Skin epidermis (tissue), 12 donors: ENCODE results near the gene C11orf24.
"Not testable (repeated sequence)": the region's sequence is repeated elsewhere in the genome, so short reads cannot be mapped to it uniquely, and the experiment has no call there.

ENCODE experiments used
- H3K27ac ChIP-seq, 21 experiments: fragments of 200-600 bp; sonication (generic) in 11 of 21; one replicate each; pipeline ENCODE4 v1.5.0; 2020; ENCODE audit warnings: mild to moderate bottlenecking in 3 of 21, inconsistent platforms in 2 of 21, moderate library complexity in 2 of 21
- H3K4me3 ChIP-seq, 7 experiments: fragments of 200-600 bp; sonication (generic) in 2 of 7; one replicate each; pipeline ENCODE4 v1.5.0; 2020; ENCODE audit warnings: inconsistent platforms in 2 of 7, mild to moderate bottlenecking in 2 of 7, moderate library complexity in 1 of 7

C11orf24 gene

DNA sequence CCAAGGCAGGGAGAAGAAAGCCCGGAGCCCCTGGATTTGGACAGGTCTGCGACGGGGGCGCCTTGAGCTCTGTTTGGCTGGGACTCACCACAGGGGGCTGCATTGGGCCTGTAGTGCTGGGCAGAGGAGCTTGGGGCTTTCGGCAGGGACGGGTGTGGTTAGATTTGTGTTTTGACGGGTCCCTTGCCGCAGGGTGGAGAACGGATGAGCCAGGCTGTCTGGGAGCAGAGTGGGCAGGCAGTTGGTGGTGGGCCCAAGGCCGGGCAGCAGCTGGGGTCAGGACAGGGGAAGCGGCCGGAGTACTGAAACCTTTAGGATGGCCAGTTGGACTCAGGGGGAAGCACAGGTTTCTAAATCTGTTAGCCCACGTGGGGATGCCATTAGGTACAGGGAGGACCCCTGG lies 13.4 kb downstream of the C11orf24 start:
- H3K4me3 ChIP-seq, result no peak overlapping the region
- peak overlapping the region in 1 of 21 experiments; percentile 10 for H3K27ac ChIP-seq

GRCh38 chr11:68257477-68258362 lies 14.1 kb downstream of the C11orf24 start:
- Histone ChIP-seq H3K4me3 (no peak overlapping the region), H3K27ac (peak overlapping the region in 2 of 21 experiments; percentile 8 to 10)

DNA sequence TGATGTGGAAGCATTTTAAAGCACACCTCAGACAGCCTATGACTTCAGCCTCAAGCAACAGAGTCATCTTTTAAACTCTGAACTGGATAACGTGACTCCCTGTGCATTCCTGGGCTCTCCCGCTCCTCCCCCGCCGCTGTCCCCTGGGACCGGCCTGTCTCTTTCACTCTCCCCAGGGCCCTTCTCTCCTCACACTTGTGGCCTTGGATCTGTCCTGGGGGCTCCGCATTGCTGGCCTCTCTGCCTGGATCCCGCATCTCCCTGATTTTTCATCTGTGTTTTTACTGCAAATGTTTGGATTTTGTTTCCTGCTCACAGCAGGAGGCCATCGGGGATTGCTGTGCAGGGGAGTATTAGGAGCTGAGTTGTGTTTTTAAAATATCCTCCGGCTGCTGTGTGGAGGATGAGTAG lies 15.4 kb downstream of the C11orf24 start:
- H3K27ac ChIP-seq, result no peak overlapping the region
- H3K4me3 ChIP-seq, result no peak overlapping the region

DNA sequence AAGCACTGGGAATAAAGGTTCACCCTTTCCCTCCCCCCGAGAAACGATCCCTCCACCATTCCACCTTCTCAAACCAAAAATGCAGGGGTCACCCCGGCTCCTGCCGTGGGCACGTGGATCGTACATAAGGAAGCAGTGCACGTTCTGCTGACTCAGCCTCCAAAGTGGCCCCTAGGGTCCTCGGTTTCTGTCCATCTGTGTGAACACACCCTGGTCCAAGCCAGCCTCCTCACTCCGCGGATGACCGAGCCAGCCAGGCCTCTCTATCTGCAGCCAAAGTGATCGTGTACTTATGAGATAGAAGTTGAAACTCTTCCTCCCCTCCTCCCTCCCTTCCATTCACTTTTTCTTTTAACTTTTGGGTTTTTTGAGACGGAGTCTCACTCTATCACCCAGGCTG lies 16.2 kb downstream of the C11orf24 start:
- H3K4me3 ChIP-seq, result no peak overlapping the region
- no peak overlapping the region for H3K27ac ChIP-seq

GRCh38 chr11:68254421-68254820 lies 17.4 kb downstream of the C11orf24 start:
- Histone ChIP-seq H3K4me3 (no peak overlapping the region), H3K27ac (no peak overlapping the region)

- no peak overlapping the region for H3K4me3 ChIP-seq
- no peak overlapping the region for H3K27ac ChIP-seq
Measured at GRCh38 chr11:68251765-68252164, 20.0 kb downstream of the C11orf24 start.

GRCh38 chr11:68244912-68245311 lies 26.9 kb downstream of the C11orf24 start:
- not testable (repeated sequence) for H3K27ac ChIP-seq, H3K4me3 ChIP-seq

- not testable (repeated sequence) for H3K4me3 ChIP-seq, H3K27ac ChIP-seq
Measured at GRCh38 chr11:68243847-68244246, 27.9 kb downstream of the C11orf24 start.

DNA sequence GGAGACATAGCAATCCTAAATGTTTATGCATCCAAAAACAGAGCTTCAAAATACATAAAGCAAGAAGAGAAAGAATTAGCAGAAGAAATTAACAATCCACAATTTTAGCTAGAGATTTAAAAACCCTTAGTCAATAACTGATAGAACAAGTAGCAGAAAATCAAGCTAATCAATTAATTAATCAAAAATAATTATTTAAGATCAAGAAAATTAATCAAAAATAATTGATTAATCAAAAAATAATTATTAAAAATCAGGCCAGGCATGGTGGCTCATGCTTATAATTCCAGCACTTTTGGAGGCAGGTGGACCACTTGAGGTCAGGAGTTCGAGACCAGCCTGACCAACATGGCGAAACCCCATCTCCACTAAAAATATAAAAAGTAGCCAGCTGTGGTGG lies 29.2 kb downstream of the C11orf24 start:
- no peak overlapping the region for H3K4me3 ChIP-seq
- no peak overlapping the region for H3K27ac ChIP-seq

DNA sequence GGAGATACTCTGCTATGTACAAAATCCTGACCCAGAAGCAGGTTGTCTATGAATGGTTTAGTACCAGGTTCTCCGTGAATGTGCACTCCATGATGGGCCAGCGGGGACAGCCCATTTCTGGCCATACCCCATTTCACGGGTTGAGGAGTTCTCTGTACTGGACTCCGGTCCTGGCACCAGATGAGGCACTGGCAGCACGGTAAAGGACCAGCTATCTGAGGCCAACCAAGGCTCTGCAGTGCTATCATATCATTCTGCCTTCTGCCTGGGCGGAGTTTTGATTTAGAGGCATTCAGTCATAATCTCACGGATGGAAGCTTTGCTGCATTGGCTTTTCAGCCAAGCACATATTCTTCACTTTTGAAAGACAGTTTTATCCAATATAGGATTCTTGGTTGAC lies 40.2 kb downstream of the C11orf24 start:
- Histone ChIP-seq H3K4me3 (no peak overlapping the region), H3K27ac (no peak overlapping the region)

GRCh38 chr11:68229601-68230000 lies 42.2 kb downstream of the C11orf24 start:
- Histone ChIP-seq H3K27ac (no peak overlapping the region), H3K4me3 (no peak overlapping the region)

- no peak overlapping the region for H3K4me3 ChIP-seq
- no peak overlapping the region for H3K27ac ChIP-seq
Measured at GRCh38 chr11:68226421-68226820, 45.4 kb downstream of the C11orf24 start.

DNA sequence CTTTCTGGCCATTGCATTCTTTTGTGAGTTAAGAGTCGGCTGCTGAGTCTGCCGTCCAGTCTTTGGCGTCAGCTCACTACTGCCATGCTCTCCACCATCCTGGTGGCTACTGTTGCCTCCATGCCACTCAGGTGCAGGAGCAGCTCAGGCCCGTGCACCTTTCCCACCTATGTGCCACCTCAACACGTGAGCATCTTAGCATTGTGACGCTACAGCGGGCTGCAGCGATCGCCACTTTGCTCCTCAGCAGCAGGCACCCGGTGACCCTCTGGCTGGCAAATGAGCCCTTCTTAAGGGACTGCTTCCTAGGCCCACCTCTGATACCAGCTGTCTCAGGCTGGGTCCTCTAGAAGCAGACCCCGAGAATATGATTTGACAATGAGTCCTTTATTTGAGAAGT lies 47.2 kb downstream of the C11orf24 start:
- H3K27ac ChIP-seq, result no peak overlapping the region
- no peak overlapping the region for H3K4me3 ChIP-seq

DNA sequence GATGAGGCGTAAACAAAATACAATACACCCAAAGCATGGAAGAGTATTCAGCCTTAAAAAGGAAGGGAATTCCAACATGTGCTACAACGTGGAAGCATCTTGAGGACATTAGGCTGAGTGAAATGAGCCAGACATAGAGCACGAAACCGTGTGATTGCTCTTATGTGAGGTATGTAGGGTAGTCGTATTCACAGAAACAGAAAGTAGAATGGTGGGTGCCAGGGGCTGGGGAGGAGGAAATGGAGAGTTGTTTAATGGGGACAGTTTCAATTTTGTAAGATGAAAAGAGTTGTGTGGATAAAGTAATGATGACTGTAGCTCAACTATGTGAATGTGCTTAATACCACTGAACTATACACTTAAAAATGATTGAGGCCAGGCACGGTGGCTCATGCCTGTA lies 48.5 kb downstream of the C11orf24 start:
- H3K4me3 ChIP-seq, result no peak overlapping the region
- H3K27ac ChIP-seq, result no peak overlapping the region

- Histone ChIP-seq H3K4me3 (no peak overlapping the region), H3K27ac (peak overlapping the region in 1 of 21 experiments; percentile 22)
Measured at GRCh38 chr11:68221406-68221805, 50.4 kb downstream of the C11orf24 start.

- Histone ChIP-seq H3K4me3 (no peak overlapping the region), H3K27ac (peak overlapping the region in 3 of 21 experiments; percentile 28 to 44 (median 31))
Measured at GRCh38 chr11:68216171-68216938, 55.4 kb downstream of the C11orf24 start.

DNA sequence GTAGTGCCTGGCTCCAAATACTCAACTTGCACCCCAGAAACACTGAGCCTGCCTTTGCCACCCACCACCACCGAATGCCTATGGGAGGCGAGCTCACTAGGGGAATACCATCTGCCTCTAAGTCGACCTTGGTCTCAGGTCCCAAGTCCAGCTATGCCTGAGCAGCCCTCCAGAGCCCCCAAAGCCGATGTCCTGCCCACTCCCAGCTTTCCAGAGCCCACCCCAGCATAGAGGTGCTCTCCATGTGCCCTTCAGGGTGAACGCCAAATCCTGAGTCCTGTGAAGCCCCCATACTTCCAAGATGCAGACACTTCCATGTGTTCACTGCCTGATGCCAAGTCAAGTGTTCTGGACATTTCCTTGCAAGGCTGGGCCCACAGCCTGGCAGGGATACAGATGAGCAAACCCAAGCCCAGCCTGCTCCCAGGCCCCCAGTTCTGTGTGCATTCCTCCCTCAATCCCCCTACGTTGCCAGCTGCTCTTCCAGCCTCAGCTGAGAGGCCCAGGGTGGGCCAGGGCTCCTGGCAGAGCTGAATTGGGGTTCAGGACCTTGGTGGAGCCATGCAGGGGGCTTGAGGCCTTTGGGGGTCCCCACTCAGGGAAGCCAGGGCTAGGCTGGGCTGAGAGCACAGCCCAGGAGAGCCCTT lies 56.1 kb downstream of the C11orf24 start:
- peak overlapping the region in 1 of 21 experiments; percentile 28 for H3K27ac ChIP-seq
- H3K4me3 ChIP-seq, result no peak overlapping the region

DNA sequence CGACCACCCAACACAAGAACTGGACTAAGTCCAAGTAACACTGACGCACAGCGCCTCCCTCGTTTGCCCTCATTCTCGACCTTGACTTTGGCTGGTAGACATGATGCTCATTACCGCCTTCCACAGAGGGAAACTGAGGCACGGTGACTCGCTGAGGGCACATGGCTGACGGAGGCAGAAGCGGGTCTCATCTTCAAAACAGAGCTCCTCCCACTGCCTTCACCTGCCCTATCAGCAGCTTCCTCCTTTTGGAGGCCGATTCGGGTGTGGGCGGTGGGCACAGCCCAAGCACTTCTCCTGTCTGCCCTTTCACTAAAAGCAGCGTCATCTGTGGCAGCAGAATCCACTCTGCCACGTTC lies 56.7 kb downstream of the C11orf24 start:
- peak overlapping the region in 1 of 7 experiments; percentile 89 for H3K4me3 ChIP-seq
- no peak overlapping the region for H3K27ac ChIP-seq

GRCh38 chr11:68214173-68215086 lies 57.3 kb downstream of the C11orf24 start:
- peak overlapping the region; percentile 96 to 100 (median 100) for H3K27ac ChIP-seq

More at GRCh38 chr11:68214173-68215086, 57.3 kb downstream of the C11orf24 start:
- peak overlapping the region; percentile 58 to 89 (median 78) for H3K4me3 ChIP-seq
